Choroid plexus epithelial cell (primary cell): ENCODE data around the gene THSD7B.
"Not testable (repeated sequence)": the region's sequence is repeated elsewhere in the genome, so short reads cannot be mapped to it uniquely, and the experiment has no call there.

ENCODE experiments used
- DNase-seq: peaks from one replicate; pipeline ENCODE4 v3.0.0-alpha.2; 2010; ENCODE audit warnings: low read depth
- H3K4me3 ChIP-seq: 2 replicates; pipeline ENCODE4 v1.5.1; 2011; ENCODE audit warnings: low read depth, mild to moderate bottlenecking, control low read depth, low read length, moderate library complexity
- CTCF ChIP-seq: conservative IDR thresholded peaks from 2 replicates; pipeline ENCODE4 v1.5.1; 2011; ENCODE audit warnings: low read depth, mild to moderate bottlenecking, control low read depth, inconsistent platforms, low read length, moderate library complexity

Gene THSD7B

DNA sequence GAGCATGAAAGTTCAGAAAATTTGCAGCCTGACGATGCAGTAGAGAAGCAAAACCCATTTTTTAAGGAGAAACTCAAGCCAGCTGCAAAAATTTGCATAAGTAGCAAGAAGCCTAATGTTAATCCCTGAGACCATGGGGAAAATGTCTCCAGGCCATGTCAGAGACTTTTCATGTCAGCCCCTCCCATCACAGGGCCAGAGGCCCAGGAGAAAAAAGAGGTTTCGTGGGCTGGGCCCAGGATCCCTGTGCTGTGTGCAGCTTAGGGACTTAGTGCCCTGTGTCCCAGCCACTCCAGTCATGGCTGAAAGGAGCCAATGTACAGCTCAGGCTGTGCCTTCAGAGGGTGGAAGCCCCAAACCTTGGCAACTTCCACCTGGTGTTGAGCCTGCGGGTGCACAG lies 533.0 kb downstream of the THSD7B start:
- DNase-seq, result no peak
- TF ChIP-seq CTCF, result no peak
- H3K4me3 ChIP-seq, result no peak overlapping the region

- DNase-seq, result no peak
- no peak overlapping the region for H3K4me3 ChIP-seq
- no peak for TF ChIP-seq CTCF
These were observed 535.6 kb downstream of the THSD7B start for GRCh38 chr2:137300987-137301386.

GRCh38 chr2:137302957-137303356 lies 537.6 kb downstream of the THSD7B start:
- no peak for DNase-seq
- no peak for TF ChIP-seq CTCF
- no peak overlapping the region for H3K4me3 ChIP-seq

DNA sequence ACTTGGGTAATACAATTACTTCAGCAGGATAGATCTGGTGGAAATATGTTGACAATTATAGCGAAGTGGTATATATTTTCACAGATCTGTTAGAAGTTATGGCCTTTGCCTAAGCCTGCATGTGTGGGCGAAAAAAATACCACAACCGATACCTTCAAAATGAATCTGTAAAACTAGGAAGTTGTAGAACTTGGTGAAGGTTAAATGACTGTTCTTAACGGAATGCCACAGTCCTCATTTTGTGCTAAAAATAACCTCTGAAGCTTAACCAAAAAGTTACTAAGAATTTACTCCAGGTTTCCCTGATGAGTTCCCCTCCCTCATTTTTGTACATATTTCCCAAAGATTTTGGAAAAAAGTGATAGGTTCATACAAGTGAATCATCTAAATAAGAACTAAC lies 550.7 kb downstream of the THSD7B start:
- no peak overlapping the region for H3K4me3 ChIP-seq
- DNase-seq, result no peak
- no peak for TF ChIP-seq CTCF

- no peak for DNase-seq
- TF ChIP-seq CTCF, result no peak
- H3K4me3 ChIP-seq, result no peak overlapping the region
These were observed 556.2 kb downstream of the THSD7B start for GRCh38 chr2:137321566-137321965.

- DNase-seq, H3K4me3 ChIP-seq: not testable (repeated sequence)
These were observed 566.2 kb downstream of the THSD7B start for GRCh38 chr2:137331562-137331961.

- H3K4me3 ChIP-seq, result no peak overlapping the region
- no peak for DNase-seq
- no peak for TF ChIP-seq CTCF
These were observed 568.2 kb downstream of the THSD7B start for GRCh38 chr2:137333386-137334165.
